HepG2 (cell line): ENCODE data around the gene KRT7. TPM values are rescaled to one million over a fixed set of nuclear protein-coding genes. Genes with fewer than 3 reads are reported as not detected.

Experiments used
- ATAC-seq: fragments of 200-7000 bp; cut with Tn5 transposase; 3 replicates; pipeline ENCODE4 v1.9.1; 2020; ENCODE audit warnings: mild to moderate bottlenecking, moderate library complexity
- BruUV-seq: library from RNA; stranded (reverse); fragments of 400-500 nt; replicated peaks from 2 replicates; lab custom pipeline; 2021; lab: Mats Ljungman, UMichigan
- CTCF ChIA-PET: fragments of 300-600 bp; formaldehyde crosslinking; extraction: SDS; loops from one replicate; lab custom pipeline; 2021; ENCODE audit warnings: low total read pairs, inconsistent platforms, low intra/inter-chr PET ratio; lab: Yijun Ruan, JAX
- POLR2A ChIA-PET: fragments of 350-600 bp; sonication (Branson Sonifier 250); formaldehyde crosslinking; loops from one replicate; lab custom pipeline; 2020; ENCODE audit warnings: antibody characterized with exemption, inconsistent platforms; lab: Yijun Ruan, JAX
- DNase-seq: peaks from one replicate; pipeline ENCODE4 v3.0.0-alpha.2; 2015; ENCODE audit warnings: low spot score
- FAIRE-seq: peaks from 3 replicates; lab custom pipeline; 2011; peaks lifted over from hg19 to GRCh38; lab: Jason Lieb, UNC
- H2AFZ ChIP-seq: one replicate; pipeline ENCODE4 v1.6.1; 2011; ENCODE audit warnings: low read length, inconsistent platforms
- H3K27ac ChIP-seq: fragments of 300-600 bp; 3 replicates; pipeline ENCODE4 v1.8.0; 2011; ENCODE audit warnings: mixed run types, mild to moderate bottlenecking, mixed read lengths, low read length, inconsistent platforms; ENCODE audit not compliant: insufficient read depth; ENCODE audit errors: extremely low read length
- H3K27me3 ChIP-seq, 2 experiments: fragments of 200-600 bp in 1 of 2; 2 replicates in 1 of 2; 3 replicates in 1 of 2; pipeline versions ENCODE4 v1.6.0 to v1.8.0; 2011; ENCODE audit warnings: low read length in 2 of 2, mild to moderate bottlenecking in 2 of 2, moderate library complexity in 2 of 2, inconsistent platforms in 1 of 2; ENCODE audit not compliant: insufficient read depth in 2 of 2, control insufficient read depth in 1 of 2
- H3K36me3 ChIP-seq, 2 experiments: fragments of 200-600 bp in 1 of 2; replicated peaks in 1 of 2; 2 replicates in 1 of 2; 3 replicates in 1 of 2; pipeline versions ENCODE4 v1.5.1 to v1.8.0; 2011; ENCODE audit warnings: low read length in 2 of 2, inconsistent platforms in 1 of 2; ENCODE audit not compliant: insufficient read depth in 2 of 2, control insufficient read depth in 1 of 2
- H3K4me1 ChIP-seq: 2 replicates; pipeline ENCODE4 v1.5.1; 2012; ENCODE audit warnings: low read length, inconsistent platforms; ENCODE audit not compliant: insufficient read depth
- H3K4me2 ChIP-seq: 2 replicates; pipeline ENCODE4 v1.6.0; 2011; ENCODE audit warnings: low read depth, low read length, inconsistent platforms
- H3K4me3 ChIP-seq, 3 experiments: fragments of 200-600 bp in 1 of 3; sonication (generic), shearing (Covaris generic) in 1 of 3; replicated peaks in 1 of 3; 2 replicates each; pipeline ENCODE4 v1.5.1; 2011 to 2016; ENCODE audit warnings: low read length in 3 of 3, inconsistent platforms in 2 of 3, low read depth in 2 of 3, mild to moderate bottlenecking in 2 of 3, control low read depth in 1 of 3, mixed read lengths in 1 of 3; ENCODE audit not compliant: insufficient read depth in 1 of 3
- H3K79me2 ChIP-seq: one replicate; pipeline ENCODE4 v1.6.1; 2011; ENCODE audit warnings: low read length, inconsistent platforms; ENCODE audit not compliant: insufficient read depth
- H3K9ac ChIP-seq: 2 replicates; pipeline ENCODE4 v1.6.0; 2011; ENCODE audit warnings: mild to moderate bottlenecking, low read depth, low read length, inconsistent platforms; ENCODE audit not compliant: insufficient read depth
- H3K9me3 ChIP-seq: 2 replicates; pipeline ENCODE4 v1.5.1; 2012; ENCODE audit warnings: mild to moderate bottlenecking, low read length
- H4K20me1 ChIP-seq: 2 replicates; pipeline ENCODE4 v1.6.0; 2011; ENCODE audit warnings: inconsistent platforms, mild to moderate bottlenecking, low read length, moderate library complexity; ENCODE audit not compliant: insufficient read depth
- ARID3A ChIP-seq: IDR thresholded peaks from 2 replicates; pipeline ENCODE4 v1.6.1; 2012; ENCODE audit warnings: low read depth, low read length, improper control_type of control experiment
- ATF1 ChIP-seq: IDR thresholded peaks from 2 replicates; pipeline ENCODE4 v1.6.1; 2016; ENCODE audit warnings: mild to moderate bottlenecking, control low read depth
- FOXA1 ChIP-seq, 2 experiments: fragments of 450-650 bp in 1 of 2; sonication (generic) in 1 of 2; formaldehyde crosslinking in 1 of 2; IDR thresholded peaks; 2 replicates each; pipeline versions ENCODE4 v1.4.0 to v1.6.1; 2016 to 2020; ENCODE audit warnings: missing genetic modification reagents in 1 of 2
- FOXK2 ChIP-seq: fragments of 450-650 bp; IDR thresholded peaks from 2 replicates; pipeline ENCODE4 v1.6.1; 2016
- MAFG ChIP-seq: sonication (generic); formaldehyde crosslinking; IDR thresholded peaks from 2 replicates; pipeline ENCODE4 v1.5.1; 2020; ENCODE audit warnings: mild to moderate bottlenecking, missing genetic modification reagents
- POLR2AphosphoS2 ChIP-seq: IDR thresholded peaks from 2 replicates; pipeline ENCODE4 v1.6.1; 2011; ENCODE audit warnings: low read depth, low read length, improper control_type of control experiment
- SIN3B ChIP-seq: fragments of 150-350 bp; IDR thresholded peaks from 2 replicates; pipeline ENCODE4 v1.6.1; 2014; ENCODE audit warnings: low read length
- SNAPC2 ChIP-seq: sonication (generic); formaldehyde crosslinking; IDR thresholded peaks from 2 replicates; pipeline ENCODE4 v1.8.1; 2022; ENCODE audit warnings: mild to moderate bottlenecking, missing genetic modification reagents
- ZBTB34 ChIP-seq: sonication (generic); formaldehyde crosslinking; IDR thresholded peaks from 2 replicates; pipeline ENCODE4 v1.8.0; 2022; ENCODE audit warnings: mild to moderate bottlenecking, missing genetic modification reagents
- ZFP1 ChIP-seq: IDR thresholded peaks from 2 replicates; pipeline ENCODE4 v1.6.1; 2016
- ZNF260 ChIP-seq: sonication (generic); formaldehyde crosslinking; IDR thresholded peaks from 2 replicates; pipeline ENCODE4 v1.4.0; 2020; ENCODE audit warnings: missing genetic modification reagents, low read depth, mild to moderate bottlenecking, borderline replicate concordance
- ZNF383 ChIP-seq: sonication (generic); formaldehyde crosslinking; IDR thresholded peaks from 2 replicates; pipeline ENCODE4 v1.4.0; 2020; ENCODE audit warnings: missing genetic modification reagents, mild to moderate bottlenecking, borderline replicate concordance
- ZNF512B ChIP-seq: sonication (generic); formaldehyde crosslinking; IDR thresholded peaks from 2 replicates; pipeline ENCODE4 v1.5.1; 2020; ENCODE audit warnings: missing genetic modification reagents, mild to moderate bottlenecking, borderline replicate concordance
- ZNF577 ChIP-seq: sonication (generic); formaldehyde crosslinking; IDR thresholded peaks from 2 replicates; pipeline ENCODE4 v1.4.0; 2020; ENCODE audit warnings: mild to moderate bottlenecking, low read depth, missing genetic modification reagents, borderline replicate concordance
- WGBS: methylation state at CpG from one replicate; pipeline ENCODE4 v1.1.6; 2017; ENCODE audit warnings: low lambda C conversion rate; 5-methylcytosine and 5-hydroxymethylcytosine counted together
- in situ Hi-C: cut with HindIII; loops from 2 replicates; pipeline ENCODE4 v1.10.0; 2017; ENCODE audit warnings: low pct_unique_long_range_greater_than_20kb; ENCODE audit not compliant: extremely low pct_ligation_motif_present
- intact Hi-C: fragments of 100-400 bp; cut with micrococcal nuclease; formaldehyde crosslinking; loops from one replicate; pipeline ENCODE4 v1.10.0; 2022; ENCODE audit not compliant: unreplicated experiment
- polyA plus RNA-seq, 8 experiments: library from polyadenylated mRNA; depleted of rRNA in 3 of 8; stranded (reverse) in 7 of 8; unstranded in 1 of 8; fragments of >200 nt; fragmentation: Illumina TruSeq in 4 of 8; extraction: Trizol in 4 of 8; gene quantifications; 2 replicates each; pipeline versions ENCODE4 v1.2.1 to v1.2.3, GENCODE V29; 2011 to 2016; ENCODE audit warnings: low read depth in 4 of 8, missing spikeins in 1 of 8, mixed read lengths in 1 of 8; ENCODE audit not compliant: insufficient read depth in 1 of 8
- total RNA-seq, 5 experiments: library from RNA; depleted of rRNA; stranded (reverse); fragments of >200 nt; fragmentation: Illumina TruSeq; extraction: Trizol; gene quantifications; 2 replicates each; pipeline ENCODE4 v1.2.3, GENCODE V29; 2016; ENCODE audit warnings: low read depth in 1 of 5
- TF ChIP-seq, protein P1 (sequence below): sonication (generic); formaldehyde crosslinking; IDR thresholded peaks from 2 replicates; pipeline ENCODE4 v1.4.0; 2020; ENCODE audit warnings: mild to moderate bottlenecking, missing genetic modification reagents, borderline replicate concordance

Gene KRT7
- total and polyA plus RNA-seq, 2 of the 13 experiments (the other 11 are each of a cell fraction or from before 2014, with no cell fraction given): 0.83 TPM; not detected in 1

DNA sequence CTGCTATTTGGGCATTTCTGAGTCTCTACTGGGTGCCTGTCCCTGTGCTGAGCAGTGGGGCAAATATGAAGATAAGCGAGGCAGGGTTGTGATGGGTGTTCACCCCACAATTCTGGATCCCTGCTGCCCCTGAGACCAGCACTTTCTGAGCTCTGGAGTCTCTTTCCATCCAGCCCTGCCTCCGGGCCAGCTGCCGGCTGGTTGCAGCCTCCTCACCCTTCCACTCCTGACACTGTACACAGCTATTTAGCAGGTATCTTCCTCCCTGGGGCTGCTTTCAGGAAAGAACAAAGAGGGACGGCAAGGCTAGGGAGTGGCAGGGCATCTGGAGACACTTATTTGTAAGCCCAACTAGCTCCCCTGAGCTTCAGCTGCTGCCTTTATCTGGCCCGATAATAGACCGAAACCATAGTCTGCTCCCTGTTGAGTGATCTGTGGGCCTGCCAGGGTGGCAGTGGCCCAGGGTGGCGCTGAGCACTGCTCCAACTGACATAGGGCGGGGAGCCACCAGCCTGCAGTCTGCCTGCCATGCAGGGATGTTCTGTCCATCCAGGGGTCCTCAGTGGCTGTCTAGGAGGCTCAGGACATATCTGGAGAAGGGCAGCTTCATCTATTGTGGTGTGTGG lies 33.6 kb upstream of the KRT7 start (continued):
- TF ChIP-seq, protein P1, sequence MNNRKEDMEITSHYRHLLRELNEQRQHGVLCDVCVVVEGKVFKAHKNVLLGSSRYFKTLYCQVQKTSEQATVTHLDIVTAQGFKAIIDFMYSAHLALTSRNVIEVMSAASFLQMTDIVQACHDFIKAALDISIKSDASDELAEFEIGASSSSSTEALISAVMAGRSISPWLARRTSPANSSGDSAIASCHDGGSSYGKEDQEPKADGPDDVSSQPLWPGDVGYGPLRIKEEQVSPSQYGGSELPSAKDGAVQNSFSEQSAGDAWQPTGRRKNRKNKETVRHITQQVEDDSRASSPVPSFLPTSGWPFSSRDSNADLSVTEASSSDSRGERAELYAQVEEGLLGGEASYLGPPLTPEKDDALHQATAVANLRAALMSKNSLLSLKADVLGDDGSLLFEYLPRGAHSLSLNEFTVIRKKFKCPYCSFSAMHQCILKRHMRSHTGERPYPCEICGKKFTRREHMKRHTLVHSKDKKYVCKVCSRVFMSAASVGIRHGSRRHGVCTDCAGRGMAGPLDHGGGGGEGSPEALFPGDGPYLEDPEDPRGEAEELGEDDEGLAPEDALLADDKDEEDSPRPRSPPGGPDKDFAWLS: no peak
- TF ChIP-seq SNAPC2 (CRISPR knock-in tag) (no peak), ATF1 (CRISPR knock-in tag) (no peak)

DNA sequence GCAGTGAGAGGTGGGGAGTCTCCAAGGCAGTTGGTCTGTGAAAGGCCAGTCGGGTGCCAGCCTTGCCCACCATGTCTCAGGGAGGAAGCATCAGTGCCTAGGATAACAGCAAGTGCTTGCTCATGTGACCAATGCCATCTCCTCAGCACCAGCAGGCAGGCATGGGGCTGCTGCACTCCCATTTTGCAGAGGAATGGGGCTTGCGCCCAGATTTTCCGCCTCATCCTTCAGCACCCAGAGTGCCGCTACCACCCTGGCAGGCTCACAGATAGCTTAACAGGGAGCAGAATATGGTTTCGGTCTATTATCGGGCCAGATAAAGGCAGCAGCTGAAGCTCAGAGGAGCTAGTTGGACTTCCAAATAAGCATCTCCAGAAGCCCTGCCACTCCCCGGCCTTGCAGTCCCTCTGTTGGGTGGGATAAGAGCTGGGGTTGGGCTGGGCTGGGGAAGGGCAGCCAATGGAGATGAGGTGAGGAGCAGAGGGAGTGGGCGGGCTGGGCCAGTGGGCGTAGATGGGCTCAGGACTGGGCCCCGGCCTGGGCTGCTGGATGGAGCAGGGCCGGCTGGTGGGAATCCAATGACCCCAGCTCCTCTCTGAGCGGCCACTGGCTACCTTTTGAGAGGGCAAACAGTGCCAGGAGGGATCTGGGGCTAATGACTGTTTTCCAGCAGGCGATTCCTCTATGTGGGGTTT lies 32.8 kb upstream of the KRT7 start:
- CTCF ChIA-PET: no interaction called here
- no peaks in the 10 kb centered on the region for H3K79me2 ChIP-seq
- TF ChIP-seq SIN3B: no peak
- no peak for TF ChIP-seq FOXK2
- no peak for TF ChIP-seq ZNF260 (CRISPR knock-in tag)
- TF ChIP-seq ARID3A: no peak
- no peak for TF ChIP-seq MAFG
- no peak for TF ChIP-seq FOXA1 (IDR thresholded peaks at IDR 0.05)
- TF ChIP-seq FOXA1 (CRISPR knock-in tag; IDR thresholded peaks at IDR 0.05): no peak
- no peak for TF ChIP-seq ZFP1 (CRISPR knock-in tag)
- TF ChIP-seq ZBTB34 (CRISPR knock-in tag): no peak
- no peak for TF ChIP-seq POLR2AphosphoS2
- TF ChIP-seq ZNF512B: no peak
- TF ChIP-seq ZNF383: no peak
- TF ChIP-seq ZNF577 (CRISPR knock-in tag): no peak

More for the DNA sequence above, 32.8 kb upstream of the KRT7 start:
- Histone ChIP-seq H3K4me2 (no peak overlapping the region), H4K20me1 (no peaks in the 10 kb centered on the region), H2AFZ (no peak overlapping the region), H3K9me3 (no peaks in the 10 kb centered on the region), H3K27ac (no peak overlapping the region), H3K4me3 (no peak overlapping the region), H3K9ac (no peak overlapping the region), H3K4me1 (peaks cover 12% of the 10 kb centered on the region; the same call in 1 of the 2 replicates), H3K36me3 (no peaks in the 10 kb centered on the region), H3K27me3 (peaks cover 9 to 60% of the 10 kb centered on the region in 2 experiments)
- FAIRE-seq (no peak), DNase-seq (no peak), ATAC-seq (no peak)
- in situ Hi-C loops: loop anchor here (5.0 kb wide), 1 partner anchor 33 kb away; no protein-coding TSS in a partner anchor
- POLR2A ChIA-PET: no interaction called here
- WGBS: 67% methylated on average over 3 of the region's 13 CpGs
- intact Hi-C loops: no loop called here
- BruUV-seq: no TSS peak
